Measurements from ENCODE around the gene RNASEH2A. TPM values are rescaled to one million over a fixed set of nuclear protein-coding genes. Genes with fewer than 3 reads are reported as not detected.

Gene RNASEH2A
- polyA plus RNA-seq, 1 of the 3 experiments (the other 2 are of a cell fraction) = 48.1 TPM

GRCh38 chr19:12800466-12800770 is 6.0 kb upstream of the RNASEH2A start:
- peaks cover 10% of the 10 kb centered on the region for H3K79me2 ChIP-seq (ENCODE audit: insufficient read depth)
- H3K27me3 ChIP-seq (ENCODE audit: insufficient read depth) = no peaks in the 10 kb centered on the region
- ChIA-PET POLR2A (interaction anchor here (1.4 to 2.6 kb wide), 2 partner anchors 8 to 22 kb away, joined by 5 to 20 read pairs; partner anchors contain the start of gene JUNB), CTCF (interaction anchor here (0.6 to 17.1 kb wide), 8 partner anchors 13 to 81 kb away, joined by 3 to 447 read pairs (median 4); partner anchors contain the start of genes DNASE2 and HOOK2)
- 57% methylated on average over 1 of the region's 1 CpG for WGBS (ENCODE audit: low lambda C conversion rate)
- no peak overlapping the region for H2AFZ ChIP-seq (ENCODE audit: low read depth)
- DNase-seq = no peak
- peak overlapping the region; percentile 74 to 95; a peak in 3 of 4 replicates for H3K4me3 ChIP-seq (ENCODE audit: low read depth in 2 of 2, low read length in 1 of 2)
- no peak overlapping the region for H3K9ac ChIP-seq
- H3K27ac ChIP-seq (ENCODE audit: low read depth in 2 of 2, low read length in 1 of 2) = no peak overlapping the region
- H3K4me2 ChIP-seq = peak overlapping the region; percentile 100
- TF ChIP-seq FOXJ3 (CRISPR knock-in tag; IDR thresholded peaks at IDR 0.05) = no peak
- no peak for TF ChIP-seq GATA2 (CRISPR knock-in tag; IDR thresholded peaks at IDR 0.05)
- TF ChIP-seq RXRA (IDR thresholded peaks at IDR 0.05; ENCODE audit: borderline replicate concordance, low read depth) = no peak
- TF ChIP-seq SIN3A (IDR thresholded peaks at IDR 0.05; ENCODE audit: borderline replicate concordance, low read depth, low read length) = no peak
- no peak for TF ChIP-seq GABPA (IDR thresholded peaks at IDR 0.05; ENCODE audit: low read depth)
- TF ChIP-seq MEF2A (IDR thresholded peaks at IDR 0.05; ENCODE audit: borderline replicate concordance, low read depth) = no peak
- no peak for TF ChIP-seq ELF1 (IDR thresholded peaks at IDR 0.05)
- no peak for TF ChIP-seq EZH2phosphoT487 (IDR thresholded peaks at IDR 0.05; ENCODE audit: borderline replicate concordance, low read depth)
- no peak for TF ChIP-seq RFX5 (IDR thresholded peaks at IDR 0.05; ENCODE audit: low read length)
- no peak for TF ChIP-seq ZBTB33 (IDR thresholded peaks at IDR 0.05; ENCODE audit: borderline replicate concordance, low read depth)
- TF ChIP-seq IRF3 (IDR thresholded peaks at IDR 0.05; ENCODE audit: low read depth, low read length) = no peak
- no peak for TF ChIP-seq FOXM1 (IDR thresholded peaks at IDR 0.05; ENCODE audit: low read depth)
- no peak for TF ChIP-seq CHD2 (IDR thresholded peaks at IDR 0.05; ENCODE audit: low read length, partially characterized antibody)
- peaks cover 4 to 8% of the 10 kb centered on the region in 2 experiments for H3K36me3 ChIP-seq (replicated peaks in 1 of 2; ENCODE audit: control insufficient read depth in 1 of 2, insufficient read depth in 2 of 2, low read length in 1 of 2)
- H3K9me3 ChIP-seq = no peaks in the 10 kb centered on the region
- peaks cover 17% of the 10 kb centered on the region for H3F3A ChIP-seq (replicated peaks; ENCODE audit: insufficient read depth)
- no peaks in the 10 kb centered on the region for H3K9me2 ChIP-seq
- H3K4me1 ChIP-seq (ENCODE audit: control insufficient read depth in 1 of 2, insufficient read depth in 2 of 2, low read depth in 1 of 2, low read length in 1 of 2) = peaks cover 9 to 23% of the 10 kb centered on the region in 2 experiments; a peak in 1 of 4 replicates
- H4K20me1 ChIP-seq (ENCODE audit: insufficient read depth) = no peaks in the 10 kb centered on the region

GRCh38 chr19:12800923-12801465 is 5.4 kb upstream of the RNASEH2A start:
- Histone ChIP-seq H3K27me3 (ENCODE audit: insufficient read depth) (no peaks in the 10 kb centered on the region), H3K4me2 (peak overlapping the region; percentile 100), H3K9me2 (no peaks in the 10 kb centered on the region), H3K4me1 (ENCODE audit: control insufficient read depth in 1 of 2, insufficient read depth in 2 of 2, low read depth in 1 of 2, low read length in 1 of 2) (peaks cover 8 to 23% of the 10 kb centered on the region in 2 experiments; a peak in 1 of 4 replicates), H3F3A (replicated peaks; ENCODE audit: insufficient read depth) (peaks cover 17% of the 10 kb centered on the region), H3K9ac (peak overlapping the region; percentile 80), H3K79me2 (ENCODE audit: insufficient read depth) (peaks cover 10% of the 10 kb centered on the region), H3K9me3 (no peaks in the 10 kb centered on the region), H2AFZ (ENCODE audit: low read depth) (peak overlapping the region; percentile 98), H3K27ac (ENCODE audit: low read depth in 2 of 2, low read length in 1 of 2) (peak overlapping the region in 1 of 2 experiments; percentile 74; a peak in 2 of 4 replicates), H4K20me1 (ENCODE audit: insufficient read depth) (no peaks in the 10 kb centered on the region), H3K4me3 (ENCODE audit: low read depth in 2 of 2, low read length in 1 of 2) (peak overlapping the region; percentile 74 to 95), H3K36me3 (replicated peaks in 1 of 2; ENCODE audit: control insufficient read depth in 1 of 2, insufficient read depth in 2 of 2, low read length in 1 of 2) (peaks cover 4 to 8% of the 10 kb centered on the region in 2 experiments)
- TF ChIP-seq TEAD4 (IDR thresholded peaks at IDR 0.05; ENCODE audit: borderline replicate concordance, insufficient read depth) = no peak
- TF ChIP-seq FOSL2 (IDR thresholded peaks at IDR 0.05; ENCODE audit: borderline replicate concordance, low read depth) = no peak
- TF ChIP-seq GATA2 (CRISPR knock-in tag; IDR thresholded peaks at IDR 0.05) = no peak
- TF ChIP-seq FOXJ3 (CRISPR knock-in tag; IDR thresholded peaks at IDR 0.05) = no peak
- no peak for TF ChIP-seq TCF12 (IDR thresholded peaks at IDR 0.05)
- no peak for TF ChIP-seq USF1 (IDR thresholded peaks at IDR 0.05; ENCODE audit: borderline replicate concordance, low read depth)
- TF ChIP-seq SMC3 (IDR thresholded peaks at IDR 0.05; ENCODE audit: low read depth, low read length) = no peak
- TF ChIP-seq FOXM1 (IDR thresholded peaks at IDR 0.05; ENCODE audit: low read depth) = no peak
- WGBS (ENCODE audit: low lambda C conversion rate) = 37% methylated on average over 21 of the region's 38 CpGs
- ChIA-PET CTCF (interaction anchor here (0.8 to 17.1 kb wide), 8 partner anchors 9 to 49 kb away, joined by 3 to 447 read pairs (median 7); partner anchors contain the start of genes HOOK2 and JUNB), POLR2A (interaction anchor here (1.4 to 2.6 kb wide), 2 partner anchors 9 to 23 kb away, joined by 5 to 20 read pairs; partner anchors contain the start of gene JUNB)
- peak; percentile 57 for DNase-seq

Data from SK-N-SH (cell line).